ENCODE data around the gene RNF186. TPM values are rescaled to one million over a fixed set of nuclear protein-coding genes. Genes with fewer than 3 reads are reported as not detected.

Gene RNF186
- polyA plus RNA-seq, 1 donor from 2014 or later, result not detected

DNA sequence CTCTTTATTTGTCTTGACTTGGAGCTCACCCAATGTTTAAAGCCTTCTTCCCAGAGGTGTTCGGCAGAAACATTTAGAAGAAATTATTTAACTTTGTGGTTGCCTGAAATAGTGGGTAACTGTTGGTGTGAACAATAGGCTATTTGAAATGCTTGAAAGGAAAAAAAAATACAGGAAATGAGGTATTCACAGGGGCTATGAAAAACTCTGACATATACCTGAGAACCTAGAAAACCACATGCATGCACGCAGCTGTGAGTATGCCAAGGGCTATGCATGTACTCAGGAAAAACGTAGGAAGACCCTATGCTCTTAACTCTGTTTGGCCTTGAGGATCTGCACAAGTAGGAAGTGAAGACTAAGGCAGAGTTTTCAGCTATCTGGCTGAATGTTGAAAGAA, 16.4 kb upstream of the RNF186 start:
- H4K20me1 ChIP-seq (ENCODE audit: insufficient read depth), result no peaks in the 10 kb centered on the region
- H3K9ac ChIP-seq (ENCODE audit: low read length), result no peak overlapping the region
- no peaks in the 10 kb centered on the region for H3K79me2 ChIP-seq (replicated peaks; ENCODE audit: insufficient read depth, low read length)
- H3F3A ChIP-seq (ENCODE audit: insufficient read depth, low read length, poor library complexity, severe bottlenecking), result no peaks in the 10 kb centered on the region
- no peak overlapping the region for H3K4me2 ChIP-seq (ENCODE audit: low read length)
- TF ChIP-seq, protein P1, sequence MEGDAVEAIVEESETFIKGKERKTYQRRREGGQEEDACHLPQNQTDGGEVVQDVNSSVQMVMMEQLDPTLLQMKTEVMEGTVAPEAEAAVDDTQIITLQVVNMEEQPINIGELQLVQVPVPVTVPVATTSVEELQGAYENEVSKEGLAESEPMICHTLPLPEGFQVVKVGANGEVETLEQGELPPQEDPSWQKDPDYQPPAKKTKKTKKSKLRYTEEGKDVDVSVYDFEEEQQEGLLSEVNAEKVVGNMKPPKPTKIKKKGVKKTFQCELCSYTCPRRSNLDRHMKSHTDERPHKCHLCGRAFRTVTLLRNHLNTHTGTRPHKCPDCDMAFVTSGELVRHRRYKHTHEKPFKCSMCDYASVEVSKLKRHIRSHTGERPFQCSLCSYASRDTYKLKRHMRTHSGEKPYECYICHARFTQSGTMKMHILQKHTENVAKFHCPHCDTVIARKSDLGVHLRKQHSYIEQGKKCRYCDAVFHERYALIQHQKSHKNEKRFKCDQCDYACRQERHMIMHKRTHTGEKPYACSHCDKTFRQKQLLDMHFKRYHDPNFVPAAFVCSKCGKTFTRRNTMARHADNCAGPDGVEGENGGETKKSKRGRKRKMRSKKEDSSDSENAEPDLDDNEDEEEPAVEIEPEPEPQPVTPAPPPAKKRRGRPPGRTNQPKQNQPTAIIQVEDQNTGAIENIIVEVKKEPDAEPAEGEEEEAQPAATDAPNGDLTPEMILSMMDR (IDR thresholded peaks at IDR 0.05; ENCODE audit: poor library complexity, severe bottlenecking), result no peak
- TF ChIP-seq RAD21 (conservative IDR thresholded peaks at IDR 0.05) (no peak), SMC3 (conservative IDR thresholded peaks at IDR 0.05; ENCODE audit: poor library complexity) (no peak), MXI1 (conservative IDR thresholded peaks at IDR 0.05; ENCODE audit: poor library complexity, severe bottlenecking) (no peak), EP300 (conservative IDR thresholded peaks at IDR 0.05; ENCODE audit: poor library complexity, severe bottlenecking) (no peak), POLR2AphosphoS5 (IDR thresholded peaks at IDR 0.05) (no peak), EZH2 (IDR thresholded peaks at IDR 0.05; ENCODE audit: borderline replicate concordance, insufficient read depth, low read length, poor library complexity, severe bottlenecking) (no peak), TAF1 (IDR thresholded peaks at IDR 0.05; ENCODE audit: low read depth) (no peak)
- TF ChIP-seq, protein P2, sequence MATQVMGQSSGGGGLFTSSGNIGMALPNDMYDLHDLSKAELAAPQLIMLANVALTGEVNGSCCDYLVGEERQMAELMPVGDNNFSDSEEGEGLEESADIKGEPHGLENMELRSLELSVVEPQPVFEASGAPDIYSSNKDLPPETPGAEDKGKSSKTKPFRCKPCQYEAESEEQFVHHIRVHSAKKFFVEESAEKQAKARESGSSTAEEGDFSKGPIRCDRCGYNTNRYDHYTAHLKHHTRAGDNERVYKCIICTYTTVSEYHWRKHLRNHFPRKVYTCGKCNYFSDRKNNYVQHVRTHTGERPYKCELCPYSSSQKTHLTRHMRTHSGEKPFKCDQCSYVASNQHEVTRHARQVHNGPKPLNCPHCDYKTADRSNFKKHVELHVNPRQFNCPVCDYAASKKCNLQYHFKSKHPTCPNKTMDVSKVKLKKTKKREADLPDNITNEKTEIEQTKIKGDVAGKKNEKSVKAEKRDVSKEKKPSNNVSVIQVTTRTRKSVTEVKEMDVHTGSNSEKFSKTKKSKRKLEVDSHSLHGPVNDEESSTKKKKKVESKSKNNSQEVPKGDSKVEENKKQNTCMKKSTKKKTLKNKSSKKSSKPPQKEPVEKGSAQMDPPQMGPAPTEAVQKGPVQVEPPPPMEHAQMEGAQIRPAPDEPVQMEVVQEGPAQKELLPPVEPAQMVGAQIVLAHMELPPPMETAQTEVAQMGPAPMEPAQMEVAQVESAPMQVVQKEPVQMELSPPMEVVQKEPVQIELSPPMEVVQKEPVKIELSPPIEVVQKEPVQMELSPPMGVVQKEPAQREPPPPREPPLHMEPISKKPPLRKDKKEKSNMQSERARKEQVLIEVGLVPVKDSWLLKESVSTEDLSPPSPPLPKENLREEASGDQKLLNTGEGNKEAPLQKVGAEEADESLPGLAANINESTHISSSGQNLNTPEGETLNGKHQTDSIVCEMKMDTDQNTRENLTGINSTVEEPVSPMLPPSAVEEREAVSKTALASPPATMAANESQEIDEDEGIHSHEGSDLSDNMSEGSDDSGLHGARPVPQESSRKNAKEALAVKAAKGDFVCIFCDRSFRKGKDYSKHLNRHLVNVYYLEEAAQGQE (IDR thresholded peaks at IDR 0.05; ENCODE audit: borderline replicate concordance), result no peak
- no peaks in the 10 kb centered on the region for H3K9me3 ChIP-seq (ENCODE audit: low read length)
- no peaks in the 10 kb centered on the region for H3K36me3 ChIP-seq (ENCODE audit: insufficient read depth, low read length)
- H3K27me3 ChIP-seq (ENCODE audit: insufficient read depth, low read depth, low read length), result no peaks in the 10 kb centered on the region
- no peak overlapping the region for H3K4me3 ChIP-seq (ENCODE audit: low read length)
- no peaks in the 10 kb centered on the region for H3K9me2 ChIP-seq (ENCODE audit: insufficient read depth, low read length)
- H2AFZ ChIP-seq (ENCODE audit: low read depth, low read length), result no peak overlapping the region
- no peak overlapping the region for H3K27ac ChIP-seq (ENCODE audit: low read length)

DNA sequence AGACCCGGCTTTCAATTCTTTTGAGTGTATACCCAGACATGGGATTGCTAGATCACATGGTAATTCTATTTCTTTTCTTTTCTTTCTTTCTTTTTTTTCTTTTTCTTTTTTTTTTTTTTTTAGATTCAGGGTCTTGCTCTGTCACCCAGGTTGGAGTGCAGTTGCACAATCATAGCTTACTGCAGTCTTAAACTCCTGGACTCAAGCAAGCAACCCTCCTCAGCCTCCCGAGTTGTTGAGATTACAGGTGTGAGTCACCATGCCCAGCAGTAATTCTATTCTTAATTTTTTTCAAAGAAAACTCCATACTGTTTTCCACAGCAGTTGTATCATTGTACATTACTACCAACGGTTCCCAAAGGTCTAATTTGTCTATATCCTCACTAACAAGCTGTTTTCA, 13.5 kb upstream of the RNF186 start:
- H3K4me2 ChIP-seq (ENCODE audit: low read length), result no peak overlapping the region
- TF ChIP-seq EP300 (conservative IDR thresholded peaks at IDR 0.05; ENCODE audit: poor library complexity, severe bottlenecking) (no peak), SMC3 (conservative IDR thresholded peaks at IDR 0.05; ENCODE audit: poor library complexity) (no peak), TAF1 (IDR thresholded peaks at IDR 0.05; ENCODE audit: low read depth) (no peak), MXI1 (conservative IDR thresholded peaks at IDR 0.05; ENCODE audit: poor library complexity, severe bottlenecking) (no peak), POLR2AphosphoS5 (IDR thresholded peaks at IDR 0.05) (no peak), EZH2 (IDR thresholded peaks at IDR 0.05; ENCODE audit: borderline replicate concordance, insufficient read depth, low read length, poor library complexity, severe bottlenecking) (no peak), RAD21 (conservative IDR thresholded peaks at IDR 0.05) (no peak)
- TF ChIP-seq, protein P2 (IDR thresholded peaks at IDR 0.05; ENCODE audit: borderline replicate concordance), result no peak
- TF ChIP-seq, protein P1 (IDR thresholded peaks at IDR 0.05; ENCODE audit: poor library complexity, severe bottlenecking), result no peak
- no peaks in the 10 kb centered on the region for H3K9me2 ChIP-seq (ENCODE audit: insufficient read depth, low read length)
- no peaks in the 10 kb centered on the region for H3K79me2 ChIP-seq (replicated peaks; ENCODE audit: insufficient read depth, low read length)
- no peaks in the 10 kb centered on the region for H3K36me3 ChIP-seq (ENCODE audit: insufficient read depth, low read length)
- no peaks in the 10 kb centered on the region for H3K27me3 ChIP-seq (ENCODE audit: insufficient read depth, low read depth, low read length)
- H3F3A ChIP-seq (ENCODE audit: insufficient read depth, low read length, poor library complexity, severe bottlenecking), result no peaks in the 10 kb centered on the region
- H4K20me1 ChIP-seq (ENCODE audit: insufficient read depth), result no peaks in the 10 kb centered on the region
- H3K9ac ChIP-seq (ENCODE audit: low read length), result no peak overlapping the region
- H3K27ac ChIP-seq (ENCODE audit: low read length), result no peak overlapping the region
- no peak overlapping the region for H3K4me3 ChIP-seq (ENCODE audit: low read length)
- no peak overlapping the region for H2AFZ ChIP-seq (ENCODE audit: low read depth, low read length)
- H3K9me3 ChIP-seq (ENCODE audit: low read length), result no peaks in the 10 kb centered on the region

Data from neural cell (in vitro differentiated cells).